ENCODE data around the gene EHBP1. TPM values are rescaled to one million over a fixed set of nuclear protein-coding genes. Genes with fewer than 3 reads are reported as not detected.
A peak's percentile ranks its signal among the peaks of the same experiment; 100 is the strongest.
"Not testable (repeated sequence)": the region's sequence is repeated elsewhere in the genome, so short reads cannot be mapped to it uniquely, and the experiment has no call there.

The EHBP1 gene
- total RNA-seq, 1 donor from 2014 or later: 35.4 TPM

GRCh38 chr2:62964671-62965070 is 259.2 kb downstream of the EHBP1 start:
- no peak for DNase-seq

DNA sequence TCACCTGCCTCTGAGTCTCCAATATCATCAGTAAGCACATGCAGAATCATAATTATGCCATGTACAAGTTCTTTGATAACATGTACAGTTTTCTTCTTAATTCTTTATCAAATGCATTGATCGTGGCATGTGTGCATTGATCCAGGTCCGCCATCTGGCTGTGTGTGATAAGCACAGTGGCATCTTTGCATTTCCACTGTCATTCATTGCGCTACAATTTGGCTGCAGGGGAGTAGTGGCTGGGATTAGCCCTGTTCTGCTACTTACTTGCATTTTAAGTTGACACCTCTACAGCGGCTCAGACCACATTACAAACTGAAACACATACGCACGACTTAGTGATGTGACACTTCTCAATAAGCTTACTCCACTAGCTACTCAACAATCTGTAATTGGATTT is 261.5 kb downstream of the EHBP1 start:
- DNase-seq: no peak

- no peak for DNase-seq
Observed at GRCh38 chr2:62968168-62968567, 262.7 kb downstream of the EHBP1 start.

DNA sequence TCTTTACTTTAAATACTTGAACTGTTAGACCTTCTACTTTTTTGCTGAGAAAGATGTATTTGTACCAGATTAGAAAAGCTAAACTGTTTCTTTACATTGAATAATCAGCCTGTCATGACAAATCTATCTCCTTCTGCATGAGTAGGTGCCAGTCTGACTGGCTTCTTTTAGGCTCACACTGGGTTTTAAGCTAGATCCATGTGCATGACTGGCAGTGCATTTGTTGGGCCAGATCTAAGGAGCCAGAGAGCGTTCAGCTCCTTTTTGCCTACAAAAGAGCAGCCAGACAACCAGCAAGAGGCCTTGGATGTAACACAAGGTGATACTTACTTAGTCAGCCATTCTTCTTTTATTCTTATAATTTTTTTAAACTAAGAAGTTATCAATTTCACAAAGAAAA is 263.2 kb downstream of the EHBP1 start:
- no peak for DNase-seq

DNA sequence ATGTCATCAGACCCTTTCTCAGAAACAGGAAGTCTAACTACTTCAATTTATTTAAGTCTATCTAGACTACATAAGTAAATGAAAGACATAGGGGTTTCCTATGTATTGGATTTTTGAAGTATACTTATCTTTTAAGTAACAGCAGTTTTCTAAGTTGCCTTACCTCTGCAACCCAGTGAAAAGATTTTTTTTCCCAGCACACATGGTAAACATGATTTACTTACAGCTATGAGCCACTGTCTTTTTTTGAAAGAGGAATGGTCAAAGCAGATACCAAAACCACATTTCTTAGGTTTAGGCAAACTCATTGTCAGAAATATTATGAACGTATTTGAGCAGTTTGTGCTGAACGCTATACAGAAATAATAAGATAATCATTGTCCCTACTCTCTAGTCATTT is 266.4 kb downstream of the EHBP1 start:
- no peak for DNase-seq

DNA sequence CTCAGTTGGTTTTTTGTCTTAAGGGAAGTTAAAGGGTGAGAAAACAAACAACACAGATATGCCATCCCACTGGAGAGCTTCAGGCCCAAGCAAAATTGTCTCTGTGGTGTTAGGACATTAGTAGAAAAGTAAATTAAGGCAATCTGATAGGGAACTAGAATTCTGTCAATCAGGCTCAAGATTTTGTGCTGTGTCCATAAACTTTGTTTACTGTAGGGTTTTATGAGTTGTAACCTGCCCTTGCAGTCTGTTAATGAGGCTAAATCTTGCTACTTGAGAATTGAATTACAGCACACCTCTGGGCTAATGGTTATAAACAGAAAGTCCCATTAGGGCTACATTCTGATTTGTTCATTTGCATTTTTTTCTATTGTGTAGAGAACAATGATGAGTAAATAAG is 267.1 kb downstream of the EHBP1 start:
- no peak for DNase-seq

DNA sequence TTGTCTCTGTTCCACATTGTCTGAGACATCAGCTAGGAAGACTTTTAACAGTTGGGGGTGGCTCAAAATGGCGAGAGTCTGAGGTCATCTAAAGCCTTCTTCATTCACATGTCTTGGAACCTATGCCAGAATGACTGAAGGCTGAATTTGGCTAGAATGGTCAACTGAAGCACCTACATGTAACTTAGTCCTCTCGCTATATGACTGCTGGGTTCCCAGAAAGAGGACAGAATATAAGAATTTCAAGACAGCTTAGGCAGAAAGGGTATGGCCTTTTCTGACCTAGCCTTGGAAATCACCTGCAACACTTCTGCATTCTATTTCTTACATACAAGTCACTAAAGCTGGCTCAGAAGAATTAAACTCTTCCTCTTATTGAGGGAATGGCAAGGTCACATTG is 269.5 kb downstream of the EHBP1 start:
- no peak for DNase-seq

DNA sequence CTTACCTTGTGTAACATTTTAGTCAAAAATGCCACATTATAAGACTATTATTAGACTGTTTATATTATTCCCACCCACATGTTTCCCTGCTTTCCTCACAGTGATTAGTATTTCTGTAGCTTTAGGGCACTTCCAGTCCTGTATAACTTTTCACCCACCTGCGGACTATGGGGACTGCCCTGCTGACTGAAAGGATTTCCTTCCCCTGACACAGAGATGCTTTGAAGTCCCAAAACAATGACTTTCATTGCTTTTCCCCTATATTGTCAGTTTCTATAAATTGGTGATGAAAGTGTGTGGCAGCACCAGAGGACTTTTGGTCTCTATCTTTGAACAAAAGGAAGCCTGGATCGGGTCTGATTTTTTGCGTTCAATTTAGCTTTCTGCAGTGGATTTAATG is 286.1 kb downstream of the EHBP1 start:
- peak; percentile 30 for DNase-seq

DNA sequence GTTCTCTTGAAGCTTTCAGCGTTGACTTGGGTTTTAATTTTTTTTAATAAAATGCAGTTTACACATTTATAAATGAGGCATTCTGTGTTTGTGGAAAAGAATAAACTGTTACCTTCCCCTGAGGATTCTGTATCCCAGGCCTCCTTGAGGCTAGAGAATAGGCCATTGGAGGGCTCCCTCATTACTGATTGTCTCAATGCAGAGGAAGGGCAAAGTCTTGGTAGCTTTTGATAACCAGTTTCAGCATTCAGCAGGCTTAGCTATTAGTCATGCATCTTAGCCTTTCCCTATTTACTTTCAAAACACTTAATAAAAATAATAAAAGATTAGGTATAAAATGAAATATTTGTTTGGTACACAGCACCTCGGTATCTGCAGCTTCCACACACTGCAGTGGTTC is 287.0 kb downstream of the EHBP1 start:
- DNase-seq: no peak

DNA sequence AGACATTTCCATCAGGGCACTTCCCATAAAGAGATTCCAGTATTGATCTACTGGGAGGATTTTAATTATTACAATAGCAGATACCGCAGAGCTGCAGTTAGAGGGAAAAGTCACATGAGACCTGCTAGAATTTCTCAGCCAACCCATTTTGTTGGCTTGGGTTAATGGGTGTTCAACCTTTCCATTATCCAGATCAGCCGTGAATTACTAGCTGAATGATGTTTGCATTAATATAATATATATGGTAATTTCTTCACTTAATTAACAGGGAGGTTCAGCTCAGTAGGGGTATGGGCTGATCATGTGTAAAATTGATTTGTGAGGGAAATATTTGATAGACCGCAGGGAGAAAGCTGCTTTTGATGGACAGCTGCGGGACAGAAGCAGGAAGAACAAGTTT is 288.7 kb downstream of the EHBP1 start:
- no peak for DNase-seq

GRCh38 chr2:62996534-62997186 is 291.1 kb downstream of the EHBP1 start:
- DNase-seq: no peak

GRCh38 chr2:62998949-62999348 is 293.4 kb downstream of the EHBP1 start:
- DNase-seq: no peak

GRCh38 chr2:62999905-63000304 is 294.4 kb downstream of the EHBP1 start:
- DNase-seq: no peak

DNA sequence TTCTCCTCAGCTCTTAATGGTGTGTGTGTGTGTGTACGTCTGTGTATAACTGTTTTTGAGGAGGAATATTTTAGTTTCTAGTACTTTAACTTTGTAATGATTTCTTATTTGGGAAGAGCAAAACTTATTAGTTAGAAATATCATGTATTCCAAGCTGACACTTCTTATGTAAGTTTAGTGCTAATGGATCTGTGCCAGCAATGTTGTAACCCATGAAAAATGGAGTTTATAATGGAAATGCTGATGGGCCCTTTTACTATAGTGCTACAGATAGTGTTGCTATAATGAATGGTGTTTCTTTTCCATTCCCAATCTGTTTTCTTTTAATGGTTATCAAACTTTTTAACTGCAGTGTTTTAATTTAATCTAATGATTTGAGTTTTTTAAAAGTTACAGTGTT is 295.3 kb downstream of the EHBP1 start:
- no peak for DNase-seq

GRCh38 chr2:63001576-63001975 is 296.1 kb downstream of the EHBP1 start:
- no peak for DNase-seq

GRCh38 chr2:63003351-63003750 is 297.8 kb downstream of the EHBP1 start:
- DNase-seq: no peak

DNA sequence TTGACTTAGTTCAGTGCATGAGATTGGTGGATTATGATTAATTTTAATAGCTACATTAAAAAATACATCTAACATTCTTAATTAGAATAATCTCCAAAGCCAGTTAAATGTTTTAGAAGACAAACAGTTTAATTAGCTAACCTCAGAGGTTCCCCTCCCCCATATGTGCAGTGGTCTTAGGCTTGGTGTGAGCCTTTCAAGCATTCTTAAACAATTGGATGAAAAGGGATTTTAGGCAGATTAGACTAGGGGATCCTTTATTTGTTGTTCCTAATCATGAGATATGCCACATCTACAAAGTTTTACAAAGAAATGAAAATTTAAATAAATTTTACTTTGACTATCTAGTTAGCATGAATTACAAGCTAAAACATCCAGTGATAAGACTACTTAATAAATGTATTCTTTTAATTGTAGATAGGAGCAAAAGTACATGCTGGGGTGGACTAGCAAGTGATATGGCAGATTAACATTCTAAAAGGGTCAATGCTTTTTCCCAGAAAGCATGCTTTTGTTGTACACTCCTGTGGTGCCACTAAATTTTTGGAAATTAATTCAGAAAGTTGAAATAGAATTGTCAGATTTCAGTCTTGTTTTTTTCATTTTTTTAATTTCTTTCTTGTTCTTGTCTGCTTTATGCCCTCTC is 302.4 kb downstream of the EHBP1 start:
- no peak for DNase-seq

DNA sequence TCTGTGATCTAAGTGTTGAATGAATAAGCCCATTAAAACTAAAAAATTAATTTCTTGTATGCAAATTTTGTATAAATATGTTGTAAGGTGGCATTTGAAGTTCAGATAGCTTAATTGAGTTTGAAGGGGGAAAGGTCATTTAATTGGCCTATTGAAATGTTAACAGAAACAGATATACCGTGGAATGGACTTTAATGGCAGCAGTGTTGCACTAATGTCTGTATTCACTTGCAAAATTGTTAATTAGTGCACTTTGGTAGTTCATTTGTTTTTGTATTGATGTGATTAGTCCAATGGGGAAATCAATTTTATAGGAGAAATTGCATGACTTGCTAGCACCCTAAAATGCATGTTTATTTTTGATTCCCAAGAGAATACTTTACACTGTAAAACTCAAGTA is 303.3 kb downstream of the EHBP1 start:
- DNase-seq: no peak

- no peak for DNase-seq
Observed at GRCh38 chr2:63009490-63009889, 304.0 kb downstream of the EHBP1 start.

DNA sequence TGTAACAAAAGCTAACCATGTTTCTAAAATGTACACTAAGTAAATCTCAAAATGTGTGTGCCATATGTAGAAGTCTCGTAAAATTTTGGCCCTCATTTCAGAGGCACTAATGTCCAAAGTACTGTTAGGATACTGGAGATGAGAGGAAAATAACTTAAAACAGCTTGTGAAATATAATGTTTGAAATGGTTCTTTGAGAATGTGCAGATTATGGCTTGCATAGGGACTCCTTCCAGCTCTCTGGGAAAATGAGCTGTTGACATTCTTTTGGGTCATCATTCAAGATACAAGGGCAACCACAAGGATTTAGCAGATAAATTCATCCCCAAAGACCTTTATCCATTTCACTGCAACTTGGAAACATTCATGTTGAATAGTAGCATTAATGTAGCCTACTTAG is 307.0 kb downstream of the EHBP1 start:
- DNase-seq: no peak

DNA sequence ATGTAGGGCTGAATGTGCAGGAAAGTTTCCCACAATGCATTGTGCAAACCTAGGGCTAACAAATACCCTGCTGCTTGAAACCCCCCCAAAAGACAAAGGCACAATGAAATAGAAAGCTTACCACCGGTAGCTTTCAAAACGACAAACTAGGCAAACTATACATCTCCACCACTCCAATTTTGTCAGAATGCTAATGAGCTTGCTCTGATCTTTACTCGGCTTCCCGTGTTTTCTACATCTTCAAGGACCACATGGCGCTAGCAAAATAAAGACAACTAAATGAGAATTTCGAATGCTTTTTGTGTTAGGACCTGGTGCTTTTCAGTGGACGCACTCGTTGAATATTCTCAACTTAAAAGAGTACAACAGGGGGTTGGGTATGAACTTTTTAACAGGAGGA is 307.9 kb downstream of the EHBP1 start:
- DNase-seq: no peak

GRCh38 chr2:63015389-63015788 is 309.9 kb downstream of the EHBP1 start:
- DNase-seq: no peak

DNA sequence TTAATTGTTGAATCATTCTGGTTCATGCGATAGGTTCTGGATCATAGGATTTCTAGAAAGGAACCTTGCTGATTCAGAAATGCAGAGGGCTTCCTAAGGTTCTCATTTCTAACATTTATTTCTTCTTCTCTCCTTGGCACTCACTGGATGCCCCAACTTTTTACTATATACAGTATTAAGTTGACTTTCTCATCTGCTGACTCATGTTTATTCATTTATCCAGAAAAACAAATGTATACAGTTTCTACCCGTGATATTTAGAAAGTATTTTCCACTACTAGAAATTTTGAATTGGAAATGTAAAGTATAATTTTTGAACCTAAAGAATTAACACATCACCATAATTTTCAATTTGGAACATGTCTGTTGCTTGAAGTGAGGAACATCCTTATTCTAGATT is 312.9 kb downstream of the EHBP1 start:
- no peak for DNase-seq

DNA sequence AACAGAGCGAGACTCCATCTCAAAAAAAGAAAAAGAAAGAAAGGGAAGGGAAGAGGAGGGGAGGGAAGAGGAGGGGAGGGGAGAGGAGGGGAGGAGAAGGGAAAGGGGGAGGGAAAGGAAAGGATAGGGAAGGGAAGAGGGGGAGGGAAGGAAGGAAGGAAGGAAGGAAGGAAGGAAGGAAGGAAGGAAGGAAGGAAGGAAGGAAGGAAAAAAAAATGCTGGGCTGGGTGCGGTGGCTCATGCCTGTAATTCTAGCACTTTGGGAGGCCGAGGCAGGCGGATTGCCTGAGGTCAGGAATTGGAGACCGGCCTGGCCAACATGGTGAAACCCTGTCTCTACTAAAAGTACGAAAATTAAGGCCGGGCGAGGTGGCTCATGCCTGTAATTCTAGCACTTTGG is 314.2 kb downstream of the EHBP1 start:
- DNase-seq: not testable (repeated sequence)

GRCh38 chr2:63023444-63023843 is 317.9 kb downstream of the EHBP1 start:
- DNase-seq: peak; percentile 79

All from dermis blood vessel endothelial cell (primary cell).